Stimulated activated CD4-positive, alpha-beta T cell treated with anti-CD3 and anti-CD28 coated beads, TNF-alpha, amount 100 ng/mL, for 48 hours (primary cell): ENCODE measurements around the gene PDE1A.
"Not testable (repeated sequence)": the region's sequence is repeated elsewhere in the genome, so short reads cannot be mapped to it uniquely, and the experiment has no call there.

Experiments
- DNase-seq, 3 donors: peaks; one replicate each; pipeline ENCODE4 v3.0.0-alpha.2; 2020; ENCODE audit warnings: low read depth in 3 of 3

The PDE1A gene

GRCh38 chr2:182280118-182280517, 146.7 kb downstream of the PDE1A start:
- no peak for DNase-seq

- not testable (repeated sequence) for DNase-seq
Measured at GRCh38 chr2:182276662-182277061, 150.2 kb downstream of the PDE1A start.

GRCh38 chr2:182267971-182268370, 158.9 kb downstream of the PDE1A start:
- no peak for DNase-seq

- DNase-seq = no peak
Measured at GRCh38 chr2:182266909-182267308, 159.9 kb downstream of the PDE1A start.

GRCh38 chr2:182265718-182266117, 161.1 kb downstream of the PDE1A start:
- DNase-seq = no peak

GRCh38 chr2:182261860-182262387, 164.9 kb downstream of the PDE1A start:
- no peak for DNase-seq

- DNase-seq = no peak
Measured at GRCh38 chr2:182259629-182260150, 167.1 kb downstream of the PDE1A start.

GRCh38 chr2:182252534-182252933, 174.3 kb downstream of the PDE1A start:
- DNase-seq = no peak

GRCh38 chr2:182248898-182249297, 177.9 kb downstream of the PDE1A start:
- DNase-seq = no peak

GRCh38 chr2:182248362-182248761, 178.5 kb downstream of the PDE1A start:
- no peak for DNase-seq

GRCh38 chr2:182247831-182248230, 179.0 kb downstream of the PDE1A start:
- no peak for DNase-seq

GRCh38 chr2:182245963-182246362, 180.9 kb downstream of the PDE1A start:
- DNase-seq = no peak

GRCh38 chr2:182242609-182243008, 184.2 kb downstream of the PDE1A start:
- no peak for DNase-seq

GRCh38 chr2:182241936-182242335, 184.9 kb downstream of the PDE1A start:
- no peak for DNase-seq

- no peak for DNase-seq
Measured at GRCh38 chr2:182240862-182241371, 185.9 kb downstream of the PDE1A start.

GRCh38 chr2:182230561-182230960, 196.3 kb downstream of the PDE1A start:
- no peak for DNase-seq

- no peak for DNase-seq
Measured at GRCh38 chr2:182229297-182229696, 197.5 kb downstream of the PDE1A start.

- DNase-seq = no peak
Measured at GRCh38 chr2:182228741-182229140, 198.1 kb downstream of the PDE1A start.

GRCh38 chr2:182228073-182228473, 198.8 kb downstream of the PDE1A start:
- no peak for DNase-seq

GRCh38 chr2:182226807-182227206, 200.0 kb downstream of the PDE1A start:
- no peak for DNase-seq

GRCh38 chr2:182224669-182225068, 202.2 kb downstream of the PDE1A start:
- no peak for DNase-seq

- DNase-seq = no peak
Measured at GRCh38 chr2:182220998-182221397, 205.8 kb downstream of the PDE1A start.

GRCh38 chr2:182220335-182220734, 206.5 kb downstream of the PDE1A start:
- DNase-seq = no peak

GRCh38 chr2:182210669-182211068, 216.2 kb downstream of the PDE1A start:
- DNase-seq = no peak
